A673 (cell line): ENCODE results near the gene SCUBE2. TPM values are rescaled to one million over a fixed set of nuclear protein-coding genes. Genes with fewer than 3 reads are reported as not detected.

Experiments used
- BruUV-seq: library from RNA; stranded (reverse); fragments of 400-500 nt; replicated peaks from 2 replicates; lab custom pipeline; 2021; lab: Mats Ljungman, UMichigan
- CTCF ChIA-PET: fragments of 300-600 bp; sonication (Branson Sonifier 250); formaldehyde crosslinking; loops from one replicate; lab custom pipeline; 2022; ENCODE audit warnings: antibody characterized with exemption; lab: Charles Lee
- POLR2A ChIA-PET: fragments of 300-600 bp; sonication (Branson Sonifier 250); formaldehyde crosslinking; loops from one replicate; lab custom pipeline; 2022; ENCODE audit warnings: antibody characterized with exemption; ENCODE audit not compliant: low non-redundant PET; lab: Charles Lee
- DNase-seq: peaks from one replicate; pipeline ENCODE4 v3.0.0-alpha.2; 2015; ENCODE audit warnings: low spot score
- H3K27ac ChIP-seq: fragments of 200-600 bp; sonication (generic); 2 replicates; pipeline ENCODE4 v1.5.1; 2016; ENCODE audit warnings: mixed run types, low read depth, mild to moderate bottlenecking, mixed read lengths, antibody characterized with exemption, low read length; ENCODE audit not compliant: poor library complexity, severe bottlenecking
- H3K27me3 ChIP-seq: fragments of 200-600 bp; sonication (generic); replicated peaks from 2 replicates; pipeline ENCODE4 v1.6.1; 2017; ENCODE audit warnings: mixed run types, low read depth, mild to moderate bottlenecking, mixed read lengths, antibody characterized with exemption, low read length; ENCODE audit not compliant: insufficient read depth, poor library complexity
- H3K36me3 ChIP-seq: fragments of 200-600 bp; sonication (generic); 2 replicates; pipeline ENCODE4 v1.6.1; 2016; ENCODE audit warnings: mixed run types, mild to moderate bottlenecking, mixed read lengths, antibody characterized with exemption, low read length; ENCODE audit not compliant: insufficient read depth, poor library complexity, severe bottlenecking
- H3K4me1 ChIP-seq: fragments of 200-600 bp; sonication (generic); 2 replicates; pipeline ENCODE4 v1.6.1; 2017; ENCODE audit warnings: mixed run types, mild to moderate bottlenecking, mixed read lengths, antibody characterized with exemption, low read length; ENCODE audit not compliant: insufficient read depth, poor library complexity, severe bottlenecking
- H3K4me3 ChIP-seq: fragments of 200-600 bp; sonication (generic); 2 replicates; pipeline ENCODE4 v1.5.1; 2016; ENCODE audit warnings: low read depth, mixed run types, mild to moderate bottlenecking, mixed read lengths, low read length; ENCODE audit not compliant: poor library complexity, severe bottlenecking
- H3K9me3 ChIP-seq: fragments of 200-600 bp; sonication (generic); 2 replicates; pipeline ENCODE4 v1.6.1; 2016; ENCODE audit warnings: mixed run types, low read depth, mild to moderate bottlenecking, mixed read lengths, antibody characterized with exemption, low read length; ENCODE audit not compliant: poor library complexity, severe bottlenecking
- EZH2 ChIP-seq: fragments of 200-600 bp; sonication (generic); IDR thresholded peaks from 2 replicates; pipeline ENCODE4 v1.6.1; 2017; ENCODE audit warnings: borderline replicate concordance, low read depth, mild to moderate bottlenecking, mixed read lengths, antibody characterized with exemption, low read length; ENCODE audit not compliant: poor library complexity, severe bottlenecking
- intact Hi-C: fragments of 100-400 bp; cut with micrococcal nuclease; formaldehyde crosslinking; loops from one replicate; pipeline ENCODE4 v1.10.0; 2022; ENCODE audit not compliant: unreplicated experiment
- total RNA-seq: library from RNA; stranded (reverse); gene quantifications from 2 replicates; pipeline ENCODE4 v1.2.3, GENCODE V29; 2021
- TF ChIP-seq, protein P1 (sequence below): fragments of 300-800, 200-600 bp; sonication (generic); conservative IDR thresholded peaks from 2 replicates; pipeline ENCODE4 v1.5.1; 2017; ENCODE audit warnings: low read depth, mild to moderate bottlenecking, antibody characterized with exemption, low read length, moderate library complexity, mixed read lengths

Gene SCUBE2
- total RNA-seq, 1 experiment from 2014 or later, result 1.4 TPM

DNA sequence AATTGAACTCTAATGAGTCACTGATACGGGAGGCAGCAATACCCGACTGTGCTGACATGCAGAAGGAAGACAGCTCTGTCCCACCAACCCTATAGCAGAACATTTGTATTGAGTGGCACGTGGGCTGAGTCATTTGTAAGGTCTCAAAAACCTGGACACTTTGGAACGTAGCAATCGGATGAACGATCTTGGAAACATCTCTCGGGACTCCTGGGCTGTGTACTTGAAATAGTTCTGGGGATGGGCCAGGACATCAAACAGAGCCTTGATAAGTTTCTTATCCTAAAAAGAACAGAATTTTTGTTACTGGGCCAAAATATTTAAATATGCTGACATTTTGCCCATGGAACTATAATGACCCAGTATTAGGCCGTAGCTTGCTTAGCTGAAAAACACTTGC, 70.5 kb downstream of the SCUBE2 start:
- BruUV-seq, result no TSS peak
- no peak for DNase-seq
- ChIA-PET POLR2A (no interaction called here), CTCF (no interaction called here)
- H3K4me3 ChIP-seq, result no peak overlapping the region
- H3K36me3 ChIP-seq, result no peaks in the 10 kb centered on the region
- no peaks in the 10 kb centered on the region for H3K9me3 ChIP-seq
- H3K27ac ChIP-seq, result no peak overlapping the region
- no peaks in the 10 kb centered on the region for H3K27me3 ChIP-seq
- H3K4me1 ChIP-seq, result no peaks in the 10 kb centered on the region
- intact Hi-C loops, result no loop called here
- TF ChIP-seq, protein P1, sequence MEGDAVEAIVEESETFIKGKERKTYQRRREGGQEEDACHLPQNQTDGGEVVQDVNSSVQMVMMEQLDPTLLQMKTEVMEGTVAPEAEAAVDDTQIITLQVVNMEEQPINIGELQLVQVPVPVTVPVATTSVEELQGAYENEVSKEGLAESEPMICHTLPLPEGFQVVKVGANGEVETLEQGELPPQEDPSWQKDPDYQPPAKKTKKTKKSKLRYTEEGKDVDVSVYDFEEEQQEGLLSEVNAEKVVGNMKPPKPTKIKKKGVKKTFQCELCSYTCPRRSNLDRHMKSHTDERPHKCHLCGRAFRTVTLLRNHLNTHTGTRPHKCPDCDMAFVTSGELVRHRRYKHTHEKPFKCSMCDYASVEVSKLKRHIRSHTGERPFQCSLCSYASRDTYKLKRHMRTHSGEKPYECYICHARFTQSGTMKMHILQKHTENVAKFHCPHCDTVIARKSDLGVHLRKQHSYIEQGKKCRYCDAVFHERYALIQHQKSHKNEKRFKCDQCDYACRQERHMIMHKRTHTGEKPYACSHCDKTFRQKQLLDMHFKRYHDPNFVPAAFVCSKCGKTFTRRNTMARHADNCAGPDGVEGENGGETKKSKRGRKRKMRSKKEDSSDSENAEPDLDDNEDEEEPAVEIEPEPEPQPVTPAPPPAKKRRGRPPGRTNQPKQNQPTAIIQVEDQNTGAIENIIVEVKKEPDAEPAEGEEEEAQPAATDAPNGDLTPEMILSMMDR, result no peak
- no peak for TF ChIP-seq EZH2

DNA sequence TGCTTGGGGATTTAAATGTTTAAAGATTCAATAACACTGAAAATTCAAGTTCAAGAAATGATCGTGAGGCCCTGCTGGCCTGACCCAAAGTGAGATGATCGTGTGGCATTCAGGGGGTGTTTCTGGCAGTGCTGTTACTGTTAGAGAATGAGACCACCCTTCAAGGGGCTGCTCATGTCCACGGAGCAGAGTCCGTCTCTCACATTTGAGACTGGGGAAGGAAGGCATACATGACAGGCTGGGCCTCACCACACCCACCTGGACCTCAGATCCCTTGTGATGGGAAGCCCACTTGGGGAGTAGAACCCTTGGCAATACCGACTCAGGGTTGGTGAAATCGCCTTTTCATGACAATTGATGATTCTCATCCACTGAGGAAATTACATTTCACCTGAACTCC, 71.5 kb downstream of the SCUBE2 start:
- TF ChIP-seq EZH2, result no peak
- TF ChIP-seq, protein P1, result no peak
- ChIA-PET CTCF (no interaction called here), POLR2A (no interaction called here)
- Histone ChIP-seq H3K4me3 (no peak overlapping the region), H3K36me3 (no peaks in the 10 kb centered on the region), H3K27ac (no peak overlapping the region), H3K27me3 (no peaks in the 10 kb centered on the region), H3K9me3 (no peaks in the 10 kb centered on the region), H3K4me1 (no peaks in the 10 kb centered on the region)
- BruUV-seq, result no TSS peak
- intact Hi-C loops, result no loop called here
- no peak for DNase-seq

DNA sequence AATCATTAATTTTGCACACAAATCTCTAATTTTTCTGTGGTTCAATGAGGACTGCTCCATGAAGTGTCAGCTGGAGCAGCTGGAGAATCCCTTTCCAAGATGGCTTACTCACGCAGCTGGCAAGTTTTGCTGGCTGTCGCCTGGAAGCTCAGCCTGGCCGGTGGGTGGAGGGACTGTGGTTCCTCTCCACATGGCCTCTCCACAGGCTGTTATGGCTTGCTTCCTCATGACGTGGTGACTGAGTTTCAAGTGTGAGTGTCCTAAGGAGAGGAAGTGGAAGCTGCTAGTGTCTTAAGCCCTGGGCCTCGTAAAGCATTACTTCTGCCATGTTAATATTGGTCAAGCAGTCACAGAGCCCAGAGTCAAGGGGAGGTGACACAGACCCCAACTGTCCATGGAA, 73.6 kb downstream of the SCUBE2 start:
- Histone ChIP-seq H3K36me3 (no peaks in the 10 kb centered on the region), H3K4me3 (no peak overlapping the region), H3K27ac (no peak overlapping the region), H3K4me1 (no peaks in the 10 kb centered on the region), H3K27me3 (no peaks in the 10 kb centered on the region), H3K9me3 (no peaks in the 10 kb centered on the region)
- intact Hi-C loops, result no loop called here
- CTCF ChIA-PET, result interaction anchor here (0.6 kb wide), 1 partner anchor 28 kb away, joined by 6 read pairs; no protein-coding TSS in a partner anchor
- DNase-seq, result no peak
- BruUV-seq, result no TSS peak
- TF ChIP-seq, protein P1, result no peak
- no peak for TF ChIP-seq EZH2
- POLR2A ChIA-PET, result no interaction called here
